ENCODE data around the gene GFRA1.

DNA sequence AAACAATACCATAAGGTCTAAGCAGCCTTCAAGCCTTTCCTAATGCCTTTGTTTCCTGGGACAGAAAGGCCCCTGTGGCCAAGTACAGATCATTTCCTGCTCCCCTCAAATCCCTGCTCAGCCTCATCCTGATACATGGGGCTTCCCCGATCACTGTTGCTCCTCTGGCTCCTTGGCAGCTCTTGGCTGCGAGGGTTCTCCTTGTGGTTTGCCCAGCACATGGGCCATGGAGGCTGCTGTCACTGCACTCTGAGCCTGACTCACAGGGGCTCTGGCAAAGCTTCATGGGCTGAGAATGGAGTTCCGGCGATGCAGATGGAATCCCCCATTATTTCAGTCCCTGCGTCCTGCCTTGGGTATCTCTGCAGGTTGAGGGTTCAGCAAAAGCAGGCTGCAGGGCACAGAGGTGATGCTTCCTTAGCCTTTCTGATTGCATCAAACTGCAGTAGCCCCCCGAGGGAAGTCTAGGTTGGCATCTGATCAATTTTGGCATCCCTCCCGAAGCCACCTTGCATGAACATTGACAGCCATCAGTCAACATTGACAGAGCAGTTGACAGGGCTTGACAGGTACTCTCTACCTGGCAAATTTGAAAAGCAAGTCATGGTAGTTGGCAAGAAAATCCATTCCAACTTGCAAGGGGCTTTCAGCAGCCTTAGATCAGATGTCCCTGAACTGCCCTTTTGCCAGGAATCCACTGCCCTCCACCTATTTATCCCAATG lies 168.6 kb downstream of the GFRA1 start:
- TF ChIP-seq GTF2F1 (IDR thresholded peaks at IDR 0.05; ENCODE audit: borderline replicate concordance, low read depth, low read length) (no peak), RAD21 (IDR thresholded peaks at IDR 0.05 in 1 of 2, conservative IDR thresholded peaks at IDR 0.05 in 1 of 2; ENCODE audit: low read depth in 2 of 2, low read length in 2 of 2) (no peak), HDAC2 (IDR thresholded peaks at IDR 0.05; ENCODE audit: borderline replicate concordance in 1 of 2, low read depth in 2 of 2, low read length in 2 of 2) (no peak), TAF7 (optimal IDR thresholded peaks at IDR 0.05; ENCODE audit: borderline replicate concordance, low read depth, low read length) (no peak), TBP (IDR thresholded peaks at IDR 0.05; ENCODE audit: low read depth, low read length) (no peak), TEAD4 (IDR thresholded peaks at IDR 0.05; ENCODE audit: low read depth, low read length) (no peak), GABPA (IDR thresholded peaks at IDR 0.05; ENCODE audit: borderline replicate concordance, insufficient read depth, low read length) (no peak), YY1 (IDR thresholded peaks at IDR 0.05; ENCODE audit: low read depth, low read length) (no peak), CEBPB (IDR thresholded peaks at IDR 0.05; ENCODE audit: low read depth, low read length) (no peak), EZH2 (IDR thresholded peaks at IDR 0.05; ENCODE audit: low read depth, low read length, severe bottlenecking) (no peak), PHF8 (conservative IDR thresholded peaks at IDR 0.05; ENCODE audit: low read depth, low read length) (no peak), EGR1 (IDR thresholded peaks at IDR 0.05; ENCODE audit: borderline replicate concordance, low read depth, low read length) (no peak)
- TF ChIP-seq, protein P1, sequence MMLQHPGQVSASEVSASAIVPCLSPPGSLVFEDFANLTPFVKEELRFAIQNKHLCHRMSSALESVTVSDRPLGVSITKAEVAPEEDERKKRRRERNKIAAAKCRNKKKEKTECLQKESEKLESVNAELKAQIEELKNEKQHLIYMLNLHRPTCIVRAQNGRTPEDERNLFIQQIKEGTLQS (IDR thresholded peaks at IDR 0.05; ENCODE audit: insufficient read depth, low read depth, low read length): no peak
- TF ChIP-seq, protein P2, sequence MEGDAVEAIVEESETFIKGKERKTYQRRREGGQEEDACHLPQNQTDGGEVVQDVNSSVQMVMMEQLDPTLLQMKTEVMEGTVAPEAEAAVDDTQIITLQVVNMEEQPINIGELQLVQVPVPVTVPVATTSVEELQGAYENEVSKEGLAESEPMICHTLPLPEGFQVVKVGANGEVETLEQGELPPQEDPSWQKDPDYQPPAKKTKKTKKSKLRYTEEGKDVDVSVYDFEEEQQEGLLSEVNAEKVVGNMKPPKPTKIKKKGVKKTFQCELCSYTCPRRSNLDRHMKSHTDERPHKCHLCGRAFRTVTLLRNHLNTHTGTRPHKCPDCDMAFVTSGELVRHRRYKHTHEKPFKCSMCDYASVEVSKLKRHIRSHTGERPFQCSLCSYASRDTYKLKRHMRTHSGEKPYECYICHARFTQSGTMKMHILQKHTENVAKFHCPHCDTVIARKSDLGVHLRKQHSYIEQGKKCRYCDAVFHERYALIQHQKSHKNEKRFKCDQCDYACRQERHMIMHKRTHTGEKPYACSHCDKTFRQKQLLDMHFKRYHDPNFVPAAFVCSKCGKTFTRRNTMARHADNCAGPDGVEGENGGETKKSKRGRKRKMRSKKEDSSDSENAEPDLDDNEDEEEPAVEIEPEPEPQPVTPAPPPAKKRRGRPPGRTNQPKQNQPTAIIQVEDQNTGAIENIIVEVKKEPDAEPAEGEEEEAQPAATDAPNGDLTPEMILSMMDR (IDR thresholded peaks at IDR 0.05; ENCODE audit: control extremely low read depth in 1 of 3, insufficient read depth in 1 of 3, low read depth in 1 of 3, low read length in 3 of 3): no peak
